ENCODE results near the gene DIDO1. TPM values are rescaled to one million over a fixed set of nuclear protein-coding genes. Genes with fewer than 3 reads are reported as not detected.
"Not testable (repeated sequence)": the region's sequence is repeated elsewhere in the genome, so short reads cannot be mapped to it uniquely, and the experiment has no call there.

The DIDO1 gene
- total RNA-seq, 1 donor from 2014 or later, result 53.6 TPM

DNA sequence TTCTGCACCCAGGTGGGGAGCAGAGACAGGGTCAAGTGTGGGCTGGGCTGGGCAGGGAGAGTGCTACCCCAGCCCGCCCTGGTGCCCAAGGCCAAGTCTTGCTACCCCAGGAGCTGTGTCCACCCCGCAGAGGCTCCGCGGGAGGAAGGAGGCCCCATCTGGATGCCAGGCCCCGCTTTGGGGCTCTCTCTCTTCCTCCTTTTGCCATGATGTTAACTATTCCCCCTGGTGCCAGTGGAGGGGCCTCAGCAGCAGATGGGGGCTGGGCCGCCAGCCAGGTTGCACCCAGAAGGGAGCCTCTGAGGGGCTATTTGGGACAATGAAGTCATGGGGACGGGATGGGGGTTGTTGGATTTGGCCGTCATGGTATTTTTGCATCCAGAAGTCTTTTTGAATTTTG is 35.5 kb upstream of the DIDO1 start:
- no peaks in the 10 kb centered on the region for H3K36me3 Mint-ChIP-seq (ENCODE audit: unreplicated experiment)
- TF ChIP-seq, protein P1, sequence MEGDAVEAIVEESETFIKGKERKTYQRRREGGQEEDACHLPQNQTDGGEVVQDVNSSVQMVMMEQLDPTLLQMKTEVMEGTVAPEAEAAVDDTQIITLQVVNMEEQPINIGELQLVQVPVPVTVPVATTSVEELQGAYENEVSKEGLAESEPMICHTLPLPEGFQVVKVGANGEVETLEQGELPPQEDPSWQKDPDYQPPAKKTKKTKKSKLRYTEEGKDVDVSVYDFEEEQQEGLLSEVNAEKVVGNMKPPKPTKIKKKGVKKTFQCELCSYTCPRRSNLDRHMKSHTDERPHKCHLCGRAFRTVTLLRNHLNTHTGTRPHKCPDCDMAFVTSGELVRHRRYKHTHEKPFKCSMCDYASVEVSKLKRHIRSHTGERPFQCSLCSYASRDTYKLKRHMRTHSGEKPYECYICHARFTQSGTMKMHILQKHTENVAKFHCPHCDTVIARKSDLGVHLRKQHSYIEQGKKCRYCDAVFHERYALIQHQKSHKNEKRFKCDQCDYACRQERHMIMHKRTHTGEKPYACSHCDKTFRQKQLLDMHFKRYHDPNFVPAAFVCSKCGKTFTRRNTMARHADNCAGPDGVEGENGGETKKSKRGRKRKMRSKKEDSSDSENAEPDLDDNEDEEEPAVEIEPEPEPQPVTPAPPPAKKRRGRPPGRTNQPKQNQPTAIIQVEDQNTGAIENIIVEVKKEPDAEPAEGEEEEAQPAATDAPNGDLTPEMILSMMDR (IDR thresholded peaks at IDR 0.05), result no peak
- no peak for DNase-seq (ENCODE audit: extremely low spot score, unreplicated experiment)
- no peak overlapping the region for H3K27ac Mint-ChIP-seq (ENCODE audit: unreplicated experiment)
- no peaks in the 10 kb centered on the region for H3K9me3 Mint-ChIP-seq (ENCODE audit: unreplicated experiment)
- H3K27me3 Mint-ChIP-seq (ENCODE audit: unreplicated experiment), result peaks cover 12% of the 10 kb centered on the region
- no peaks in the 10 kb centered on the region for H3K4me1 Mint-ChIP-seq (ENCODE audit: unreplicated experiment)
- no peak overlapping the region for H3K4me3 Mint-ChIP-seq (ENCODE audit: unreplicated experiment)

DNA sequence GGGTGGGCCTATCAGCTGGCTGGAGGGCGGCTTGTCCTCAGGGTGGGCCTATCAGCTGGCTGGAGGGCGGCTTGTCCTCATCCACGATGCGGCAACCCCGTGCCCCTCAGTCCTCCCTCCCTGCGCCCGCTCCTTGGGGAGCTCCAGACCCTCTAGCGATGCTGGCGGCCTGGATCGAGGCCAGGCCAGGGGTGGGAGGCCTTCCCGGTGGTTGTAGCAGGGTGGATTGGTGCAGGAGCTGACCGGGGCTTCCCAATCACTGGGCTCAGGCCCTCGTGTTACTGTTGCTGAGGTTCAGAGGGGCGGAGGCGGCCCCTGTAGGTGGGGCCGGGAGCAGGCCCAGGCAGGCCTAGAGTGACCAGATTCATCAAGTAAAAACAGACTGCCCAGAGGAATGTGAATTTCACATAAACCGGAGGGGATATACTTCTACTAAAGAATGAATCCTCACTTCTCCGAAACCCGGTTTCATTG is 35.0 kb upstream of the DIDO1 start:
- TF ChIP-seq, protein P1 (IDR thresholded peaks at IDR 0.05), result no peak
- Mint-ChIP-seq H3K9me3 (ENCODE audit: unreplicated experiment) (no peaks in the 10 kb centered on the region), H3K27me3 (ENCODE audit: unreplicated experiment) (peaks cover 12% of the 10 kb centered on the region), H3K4me1 (ENCODE audit: unreplicated experiment) (no peaks in the 10 kb centered on the region), H3K4me3 (ENCODE audit: unreplicated experiment) (no peak overlapping the region), H3K36me3 (ENCODE audit: unreplicated experiment) (no peaks in the 10 kb centered on the region), H3K27ac (ENCODE audit: unreplicated experiment) (no peak overlapping the region)
- DNase-seq (ENCODE audit: extremely low spot score, unreplicated experiment), result no peak

DNA sequence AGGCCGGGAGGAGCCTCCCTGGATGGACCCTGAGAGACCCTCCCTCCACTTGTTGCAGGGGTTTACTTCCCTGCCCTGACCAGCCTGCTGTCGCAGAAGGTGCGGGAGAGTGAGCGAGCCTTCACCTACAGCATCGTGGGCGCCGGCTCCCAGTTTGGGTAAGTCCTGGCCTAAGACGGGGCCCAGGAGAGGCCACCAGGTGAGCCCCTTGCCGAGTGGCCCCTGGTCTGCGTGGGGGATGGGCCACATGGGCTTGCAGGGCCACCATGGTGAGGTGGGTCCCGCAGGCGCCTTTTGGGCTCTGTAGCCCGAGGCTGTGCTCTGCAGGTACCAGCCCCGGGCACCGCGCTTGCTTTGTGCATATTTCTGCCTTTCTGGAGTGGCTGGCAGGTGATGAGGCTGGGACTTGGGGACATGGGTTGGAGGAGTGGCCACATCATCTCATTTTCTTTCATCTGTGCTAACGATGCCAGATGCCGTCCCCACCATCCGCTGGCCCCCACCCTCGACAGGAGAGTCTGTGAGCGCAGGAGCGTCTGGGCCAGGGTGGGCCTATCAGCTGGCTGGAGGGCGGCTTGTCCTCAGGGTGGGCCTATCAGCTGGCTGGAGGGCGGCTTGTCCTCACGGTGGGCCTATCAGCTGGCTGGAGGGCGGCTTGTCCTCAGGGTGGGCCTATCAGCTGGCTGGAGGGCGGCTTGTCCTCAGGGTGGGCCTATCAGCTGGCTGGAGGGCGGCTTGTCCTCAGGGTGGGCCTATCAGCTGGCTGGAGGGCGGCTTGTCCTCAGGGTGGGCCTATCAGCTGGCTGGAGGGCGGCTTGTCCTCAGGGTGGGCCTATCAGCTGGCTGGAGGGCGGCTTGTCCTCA is 34.4 kb upstream of the DIDO1 start:
- H3K27ac Mint-ChIP-seq (ENCODE audit: unreplicated experiment); H3K36me3 Mint-ChIP-seq (ENCODE audit: unreplicated experiment); H3K9me3 Mint-ChIP-seq (ENCODE audit: unreplicated experiment); H3K4me3 Mint-ChIP-seq (ENCODE audit: unreplicated experiment); DNase-seq (ENCODE audit: extremely low spot score, unreplicated experiment); H3K4me1 Mint-ChIP-seq (ENCODE audit: unreplicated experiment): not testable (repeated sequence)
- peaks cover 11% of the 10 kb centered on the region for H3K27me3 Mint-ChIP-seq (ENCODE audit: unreplicated experiment)

DNA sequence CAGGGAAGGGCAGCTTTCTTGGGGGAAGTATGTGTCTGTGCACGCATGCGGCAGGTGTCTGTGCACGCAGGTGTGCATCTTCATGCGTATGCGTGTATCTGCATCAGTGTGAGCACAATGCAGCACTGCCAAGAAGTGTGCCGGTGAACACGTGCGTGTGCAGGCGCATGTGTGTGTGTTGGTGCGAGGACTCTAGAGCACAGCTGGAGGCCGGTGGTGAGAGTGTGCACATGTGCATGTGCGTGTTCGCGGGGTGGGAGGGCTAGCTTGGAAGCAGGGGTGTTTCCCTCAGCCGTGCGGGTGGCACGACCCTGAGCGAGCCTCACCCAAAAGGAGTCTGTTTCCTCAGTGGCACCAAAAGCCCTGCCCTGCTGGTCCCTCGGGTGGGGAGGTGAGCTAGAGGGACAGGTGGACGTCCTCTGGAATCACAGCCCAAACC is 33.7 kb upstream of the DIDO1 start:
- DNase-seq (ENCODE audit: extremely low spot score, unreplicated experiment), result no peak
- H3K4me3 Mint-ChIP-seq (ENCODE audit: unreplicated experiment), result no peak overlapping the region
- TF ChIP-seq, protein P1 (IDR thresholded peaks at IDR 0.05), result no peak
- H3K36me3 Mint-ChIP-seq (ENCODE audit: unreplicated experiment), result no peaks in the 10 kb centered on the region
- H3K27me3 Mint-ChIP-seq (ENCODE audit: unreplicated experiment), result peaks cover 9% of the 10 kb centered on the region
- H3K4me1 Mint-ChIP-seq (ENCODE audit: unreplicated experiment), result no peaks in the 10 kb centered on the region
- no peaks in the 10 kb centered on the region for H3K9me3 Mint-ChIP-seq (ENCODE audit: unreplicated experiment)
- H3K27ac Mint-ChIP-seq (ENCODE audit: unreplicated experiment), result no peak overlapping the region

DNA sequence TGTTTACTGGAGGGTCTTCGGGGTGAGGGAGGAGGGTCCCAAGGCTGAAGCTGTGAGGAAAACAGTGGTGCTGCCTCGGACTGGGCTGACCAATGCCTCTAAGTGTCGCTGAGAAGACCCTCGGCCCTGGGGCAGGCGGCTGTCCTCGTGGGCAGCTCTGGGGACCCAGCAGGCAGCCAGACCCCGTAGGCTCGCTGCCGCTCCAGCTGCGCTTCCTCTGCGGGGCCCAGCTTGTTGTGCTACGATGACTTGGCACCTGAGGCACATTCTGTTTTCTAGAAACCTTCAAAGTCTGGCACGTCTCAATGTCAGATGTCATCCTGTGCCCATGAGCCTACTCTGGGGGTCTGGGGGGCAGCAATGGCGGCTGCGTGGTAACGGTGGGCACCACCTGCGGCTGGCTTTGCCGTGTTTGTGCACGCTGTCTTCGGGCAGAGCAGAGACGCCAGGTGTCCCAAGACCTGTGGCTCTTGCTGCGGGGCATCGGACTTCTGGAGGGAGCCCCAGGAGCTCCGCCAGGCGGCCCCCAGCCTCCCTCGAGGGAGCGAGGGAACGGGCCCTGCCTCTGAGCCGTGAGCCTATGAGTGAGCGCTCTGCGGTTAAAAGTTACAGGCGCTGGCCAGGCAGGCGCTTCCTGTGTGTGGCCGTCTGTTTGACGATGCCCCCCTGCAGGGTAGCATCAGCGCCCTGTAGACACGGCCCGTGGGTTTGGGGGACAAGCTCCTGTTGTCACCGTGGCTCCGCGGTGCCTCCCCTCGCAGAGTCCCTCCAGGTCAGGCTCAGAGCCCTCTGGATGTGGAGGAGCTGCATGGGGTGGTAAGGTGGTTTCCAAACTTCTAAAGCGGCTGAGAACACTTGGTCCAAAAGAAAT is 33.0 kb upstream of the DIDO1 start:
- Mint-ChIP-seq H3K9me3 (ENCODE audit: unreplicated experiment) (no peaks in the 10 kb centered on the region), H3K4me1 (ENCODE audit: unreplicated experiment) (peaks cover 2% of the 10 kb centered on the region), H3K27me3 (ENCODE audit: unreplicated experiment) (peaks cover 4% of the 10 kb centered on the region), H3K27ac (ENCODE audit: unreplicated experiment) (no peak overlapping the region), H3K36me3 (ENCODE audit: unreplicated experiment) (no peaks in the 10 kb centered on the region), H3K4me3 (ENCODE audit: unreplicated experiment) (no peak overlapping the region)
- TF ChIP-seq, protein P1 (IDR thresholded peaks at IDR 0.05), result no peak
- no peak for DNase-seq (ENCODE audit: extremely low spot score, unreplicated experiment)

Measured in osteocyte (in vitro differentiated cells).